Measurements from ENCODE around the gene BORA. TPM values are rescaled to one million over a fixed set of nuclear protein-coding genes. Genes with fewer than 3 reads are reported as not detected.
"Not testable (repeated sequence)": the region's sequence is repeated elsewhere in the genome, so short reads cannot be mapped to it uniquely, and the experiment has no call there.

Gene BORA
- total RNA-seq, 1 experiment from 2014 or later: 6.4 TPM

GRCh38 chr13:72696579-72696978 lies 31.1 kb upstream of the BORA start:
- Mint-ChIP-seq H3K27ac (ENCODE audit: unreplicated experiment) (no peak overlapping the region), H3K9me3 (ENCODE audit: low read depth, unreplicated experiment) (no peaks in the 10 kb centered on the region), H3K4me3 (ENCODE audit: low read depth, unreplicated experiment) (no peak overlapping the region), H3K4me1 (ENCODE audit: low read depth, unreplicated experiment) (no peaks in the 10 kb centered on the region), H3K27me3 (ENCODE audit: unreplicated experiment) (no peaks in the 10 kb centered on the region), H3K36me3 (ENCODE audit: insufficient read depth, unreplicated experiment) (no peaks in the 10 kb centered on the region)
- TF ChIP-seq CTCF (IDR thresholded peaks at IDR 0.05; ENCODE audit: unreplicated experiment): no peak
- no peak for DNase-seq
- no TSS peak for BruUV-seq (replicated peaks)
- intact Hi-C loops (cut with micrococcal nuclease; ENCODE audit: unreplicated experiment): loop anchor here (2.0 kb wide), 1 partner anchor 54 kb away; no protein-coding TSS in a partner anchor
- CTCF ChIA-PET: no interaction called here

- no TSS peak for BruUV-seq (replicated peaks)
Measured at GRCh38 chr13:72698164-72698563, 29.6 kb upstream of the BORA start.

GRCh38 chr13:72700509-72700908 lies 27.2 kb upstream of the BORA start:
- CTCF ChIA-PET: no interaction called here
- H3K36me3 Mint-ChIP-seq (ENCODE audit: insufficient read depth, unreplicated experiment): no peaks in the 10 kb centered on the region
- TF ChIP-seq CTCF (IDR thresholded peaks at IDR 0.05; ENCODE audit: unreplicated experiment): no peak
- no peaks in the 10 kb centered on the region for H3K4me1 Mint-ChIP-seq (ENCODE audit: low read depth, unreplicated experiment)
- BruUV-seq (replicated peaks): no TSS peak
- no peaks in the 10 kb centered on the region for H3K27me3 Mint-ChIP-seq (ENCODE audit: unreplicated experiment)
- no peaks in the 10 kb centered on the region for H3K9me3 Mint-ChIP-seq (ENCODE audit: low read depth, unreplicated experiment)
- intact Hi-C loops (cut with micrococcal nuclease; ENCODE audit: unreplicated experiment): no loop called here
- H3K27ac Mint-ChIP-seq (ENCODE audit: unreplicated experiment): no peak overlapping the region
- no peak for DNase-seq
- no peak overlapping the region for H3K4me3 Mint-ChIP-seq (ENCODE audit: low read depth, unreplicated experiment)

More at GRCh38 chr13:72698164-72698563, 29.6 kb upstream of the BORA start:
- H3K4me3 Mint-ChIP-seq (ENCODE audit: low read depth, unreplicated experiment): no peak overlapping the region
- intact Hi-C loops (cut with micrococcal nuclease; ENCODE audit: unreplicated experiment): no loop called here
- no peaks in the 10 kb centered on the region for H3K9me3 Mint-ChIP-seq (ENCODE audit: low read depth, unreplicated experiment)
- H3K27ac Mint-ChIP-seq (ENCODE audit: unreplicated experiment): no peak overlapping the region
- no peak for TF ChIP-seq CTCF (IDR thresholded peaks at IDR 0.05; ENCODE audit: unreplicated experiment)
- H3K27me3 Mint-ChIP-seq (ENCODE audit: unreplicated experiment): no peaks in the 10 kb centered on the region
- no peaks in the 10 kb centered on the region for H3K36me3 Mint-ChIP-seq (ENCODE audit: insufficient read depth, unreplicated experiment)
- CTCF ChIA-PET: no interaction called here
- H3K4me1 Mint-ChIP-seq (ENCODE audit: low read depth, unreplicated experiment): no peaks in the 10 kb centered on the region
- DNase-seq: no peak

- no peaks in the 10 kb centered on the region for H3K4me1 Mint-ChIP-seq (ENCODE audit: low read depth, unreplicated experiment)
- no peak overlapping the region for H3K4me3 Mint-ChIP-seq (ENCODE audit: low read depth, unreplicated experiment)
- TF ChIP-seq CTCF (IDR thresholded peaks at IDR 0.05; ENCODE audit: unreplicated experiment): no peak
- DNase-seq: no peak
- no peaks in the 10 kb centered on the region for H3K27me3 Mint-ChIP-seq (ENCODE audit: unreplicated experiment)
- H3K36me3 Mint-ChIP-seq (ENCODE audit: insufficient read depth, unreplicated experiment): no peaks in the 10 kb centered on the region
- BruUV-seq (replicated peaks): no TSS peak
- intact Hi-C loops (cut with micrococcal nuclease; ENCODE audit: unreplicated experiment): no loop called here
- H3K9me3 Mint-ChIP-seq (ENCODE audit: low read depth, unreplicated experiment): no peaks in the 10 kb centered on the region
- CTCF ChIA-PET: no interaction called here
- H3K27ac Mint-ChIP-seq (ENCODE audit: unreplicated experiment): no peak overlapping the region
Measured at GRCh38 chr13:72716776-72717175, 10.9 kb upstream of the BORA start.

- H3K4me3 Mint-ChIP-seq (ENCODE audit: low read depth, unreplicated experiment): peak overlapping the region; percentile 68
- H3K9me3 Mint-ChIP-seq (ENCODE audit: low read depth, unreplicated experiment); BruUV-seq (replicated peaks); DNase-seq; CTCF ChIA-PET; H3K27me3 Mint-ChIP-seq (ENCODE audit: unreplicated experiment); intact Hi-C loops (cut with micrococcal nuclease; ENCODE audit: unreplicated experiment): not testable (repeated sequence)
- H3K4me1 Mint-ChIP-seq (ENCODE audit: low read depth, unreplicated experiment): peaks cover 16% of the 10 kb centered on the region
- peaks cover 26% of the 10 kb centered on the region for H3K36me3 Mint-ChIP-seq (ENCODE audit: insufficient read depth, unreplicated experiment)
- peak overlapping the region; percentile 30 for H3K27ac Mint-ChIP-seq (ENCODE audit: unreplicated experiment)
Measured at GRCh38 chr13:72726185-72726584, 1.5 kb upstream of the BORA start.
